Measurements from ENCODE around the gene ALOX5. TPM values are rescaled to one million over a fixed set of nuclear protein-coding genes. Genes with fewer than 3 reads are reported as not detected.
"Not testable (repeated sequence)": the region's sequence is repeated elsewhere in the genome, so short reads cannot be mapped to it uniquely, and the experiment has no call there.

ALOX5 gene
- total RNA-seq, 1 experiment from 2014 or later: not detected

GRCh38 chr10:45339894-45340293 lies 34.1 kb upstream of the ALOX5 start:
- no peak for TF ChIP-seq EZH2 (IDR thresholded peaks at IDR 0.05; ENCODE audit: borderline replicate concordance, low read depth, low read length, poor library complexity, severe bottlenecking)
- TF ChIP-seq CTCF (conservative IDR thresholded peaks at IDR 0.05; ENCODE audit: low read depth, low read length): no peak
- CTCF ChIA-PET: no interaction called here
- POLR2A ChIA-PET (ENCODE audit: low non-redundant PET): no interaction called here
- Histone ChIP-seq H3K4me1 (ENCODE audit: insufficient read depth, low read length, poor library complexity, severe bottlenecking) (no peaks in the 10 kb centered on the region), H3K27me3 (replicated peaks; ENCODE audit: insufficient read depth, low read depth, low read length, poor library complexity) (no peaks in the 10 kb centered on the region), H3K36me3 (ENCODE audit: insufficient read depth, low read length, poor library complexity, severe bottlenecking) (no peaks in the 10 kb centered on the region), H3K9me3 (ENCODE audit: low read depth, low read length, poor library complexity, severe bottlenecking) (no peaks in the 10 kb centered on the region), H3K27ac (ENCODE audit: low read depth, low read length, poor library complexity, severe bottlenecking) (no peak overlapping the region), H3K4me3 (ENCODE audit: low read depth, low read length, poor library complexity, severe bottlenecking) (no peak overlapping the region)
- intact Hi-C loops (cut with micrococcal nuclease; ENCODE audit: unreplicated experiment): no loop called here
- DNase-seq (ENCODE audit: low spot score): no peak
- BruUV-seq (replicated peaks): no TSS peak

GRCh38 chr10:45340420-45340819 lies 33.6 kb upstream of the ALOX5 start:
- H3K27ac ChIP-seq (ENCODE audit: low read depth, low read length, poor library complexity, severe bottlenecking); POLR2A ChIA-PET (ENCODE audit: low non-redundant PET); DNase-seq (ENCODE audit: low spot score); H3K4me3 ChIP-seq (ENCODE audit: low read depth, low read length, poor library complexity, severe bottlenecking); BruUV-seq (replicated peaks); CTCF ChIA-PET; H3K27me3 ChIP-seq (replicated peaks; ENCODE audit: insufficient read depth, low read depth, low read length, poor library complexity); intact Hi-C loops (cut with micrococcal nuclease; ENCODE audit: unreplicated experiment); H3K4me1 ChIP-seq (ENCODE audit: insufficient read depth, low read length, poor library complexity, severe bottlenecking); H3K36me3 ChIP-seq (ENCODE audit: insufficient read depth, low read length, poor library complexity, severe bottlenecking); H3K9me3 ChIP-seq (ENCODE audit: low read depth, low read length, poor library complexity, severe bottlenecking): not testable (repeated sequence)

GRCh38 chr10:45346652-45347335 lies 27.2 kb upstream of the ALOX5 start:
- H3K27ac ChIP-seq (ENCODE audit: low read depth, low read length, poor library complexity, severe bottlenecking); POLR2A ChIA-PET (ENCODE audit: low non-redundant PET); H3K4me3 ChIP-seq (ENCODE audit: low read depth, low read length, poor library complexity, severe bottlenecking); CTCF ChIA-PET; H3K9me3 ChIP-seq (ENCODE audit: low read depth, low read length, poor library complexity, severe bottlenecking); intact Hi-C loops (cut with micrococcal nuclease; ENCODE audit: unreplicated experiment); H3K36me3 ChIP-seq (ENCODE audit: insufficient read depth, low read length, poor library complexity, severe bottlenecking); BruUV-seq (replicated peaks); DNase-seq (ENCODE audit: low spot score); H3K27me3 ChIP-seq (replicated peaks; ENCODE audit: insufficient read depth, low read depth, low read length, poor library complexity); H3K4me1 ChIP-seq (ENCODE audit: insufficient read depth, low read length, poor library complexity, severe bottlenecking): not testable (repeated sequence)

- H3K27ac ChIP-seq (ENCODE audit: low read depth, low read length, poor library complexity, severe bottlenecking); H3K9me3 ChIP-seq (ENCODE audit: low read depth, low read length, poor library complexity, severe bottlenecking); POLR2A ChIA-PET (ENCODE audit: low non-redundant PET); H3K4me1 ChIP-seq (ENCODE audit: insufficient read depth, low read length, poor library complexity, severe bottlenecking); H3K27me3 ChIP-seq (replicated peaks; ENCODE audit: insufficient read depth, low read depth, low read length, poor library complexity); CTCF ChIA-PET; DNase-seq (ENCODE audit: low spot score); intact Hi-C loops (cut with micrococcal nuclease; ENCODE audit: unreplicated experiment); H3K36me3 ChIP-seq (ENCODE audit: insufficient read depth, low read length, poor library complexity, severe bottlenecking); BruUV-seq (replicated peaks); H3K4me3 ChIP-seq (ENCODE audit: low read depth, low read length, poor library complexity, severe bottlenecking): not testable (repeated sequence)
Measured at GRCh38 chr10:45347464-45347863, 26.6 kb upstream of the ALOX5 start.

GRCh38 chr10:45348196-45348765 lies 25.7 kb upstream of the ALOX5 start:
- H3K4me3 ChIP-seq (ENCODE audit: low read depth, low read length, poor library complexity, severe bottlenecking); BruUV-seq (replicated peaks); POLR2A ChIA-PET (ENCODE audit: low non-redundant PET); CTCF ChIA-PET; H3K9me3 ChIP-seq (ENCODE audit: low read depth, low read length, poor library complexity, severe bottlenecking); H3K27me3 ChIP-seq (replicated peaks; ENCODE audit: insufficient read depth, low read depth, low read length, poor library complexity); DNase-seq (ENCODE audit: low spot score); H3K27ac ChIP-seq (ENCODE audit: low read depth, low read length, poor library complexity, severe bottlenecking); intact Hi-C loops (cut with micrococcal nuclease; ENCODE audit: unreplicated experiment); H3K4me1 ChIP-seq (ENCODE audit: insufficient read depth, low read length, poor library complexity, severe bottlenecking); H3K36me3 ChIP-seq (ENCODE audit: insufficient read depth, low read length, poor library complexity, severe bottlenecking): not testable (repeated sequence)
